ENCODE measurements around the gene NCMAP.

NCMAP gene

GRCh38 chr1:24636661-24637357 lies 80.9 kb downstream of the NCMAP start:
- DNase-seq = no peak

GRCh38 chr1:24639094-24639493 lies 83.2 kb downstream of the NCMAP start:
- no peak for DNase-seq

GRCh38 chr1:24639881-24640280 lies 84.0 kb downstream of the NCMAP start:
- DNase-seq = no peak

- DNase-seq = no peak
These were observed 84.4 kb downstream of the NCMAP start for GRCh38 chr1:24640288-24640687.

- DNase-seq = peak; percentile 11 to 29
These were observed 85.8 kb downstream of the NCMAP start for GRCh38 chr1:24641646-24642151.

GRCh38 chr1:24642481-24643362 lies 86.8 kb downstream of the NCMAP start, which contains the start of gene SRRM1:
SRRM1 (plus strand) TSS chr1:24643302; CDS start chr1:24643327, 25 bp downstream.
- peak; percentile 99 for DNase-seq

GRCh38 chr1:24643363-24644099 lies 87.6 kb downstream of the NCMAP start:
- peak in 1 of 2 experiments; percentile 14 for DNase-seq

GRCh38 chr1:24644100-24644384 lies 88.2 kb downstream of the NCMAP start:
- DNase-seq = no peak

GRCh38 chr1:24648919-24649318 lies 93.0 kb downstream of the NCMAP start:
- DNase-seq = no peak

GRCh38 chr1:24652382-24652781 lies 96.5 kb downstream of the NCMAP start:
- DNase-seq = no peak

- no peak for DNase-seq
These were observed 98.1 kb downstream of the NCMAP start for GRCh38 chr1:24654010-24654409.

GRCh38 chr1:24656046-24656445 lies 100.2 kb downstream of the NCMAP start:
- DNase-seq = no peak

- no peak for DNase-seq
These were observed 101.9 kb downstream of the NCMAP start for GRCh38 chr1:24657781-24658180.
